Measurements from ENCODE around the gene NTN5.

GRCh38 chr19:48681127-48681470 lies 8.3 kb upstream of the NTN5 start:
- no peak for TF ChIP-seq CTCF (conservative IDR thresholded peaks at IDR 0.05 in 1 of 2, IDR thresholded peaks at IDR 0.05 in 1 of 2; ENCODE audit: low read depth in 1 of 2, low read length in 2 of 2)
- TF ChIP-seq EZH2 (IDR thresholded peaks at IDR 0.05; ENCODE audit: low read length, missing control alignments), result no peak

Data from fibroblast of lung (primary cell).